ENCODE results near the gene PTPRK. TPM values are rescaled to one million over a fixed set of nuclear protein-coding genes. Genes with fewer than 3 reads are reported as not detected.

PTPRK gene
- total and polyA plus RNA-seq, 2 donors (not counting 1 experiment from before 2014, with no cell fraction given), result 16.2 to 18.7 TPM

GRCh38 chr6:128005009-128005408 is 515.4 kb downstream of the PTPRK start:
- no peak overlapping the region for H3K4me3 Mint-ChIP-seq
- no peaks in the 10 kb centered on the region for H3K4me1 Mint-ChIP-seq
- no peak overlapping the region for H3K27ac Mint-ChIP-seq
- Histone ChIP-seq H3K27ac (ENCODE audit: low read length in 2 of 2) (no peak overlapping the region), H3K79me2 (ENCODE audit: control insufficient read depth, insufficient read depth, low read length) (no peaks in the 10 kb centered on the region), H3K9ac (ENCODE audit: low read length) (no peak overlapping the region), H3K36me3 (replicated peaks in 1 of 2; ENCODE audit: control extremely low read depth in 1 of 2, control insufficient read depth in 1 of 2, extremely low read depth in 1 of 2, insufficient read depth in 2 of 2, low read length in 1 of 2) (peaks cover 0 to 3% of the 10 kb centered on the region in 2 experiments), H3K4me1 (ENCODE audit: control insufficient read depth in 2 of 2, insufficient read depth in 2 of 2, low read length in 2 of 2) (no peaks in the 10 kb centered on the region), H2AFZ (ENCODE audit: insufficient read depth, low read depth, low read length, poor library complexity, severe bottlenecking) (no peak overlapping the region), H3K27me3 (replicated peaks in 1 of 4; ENCODE audit: control extremely low read depth in 1 of 4, control insufficient read depth in 3 of 4, insufficient read depth in 4 of 4, low read length in 3 of 4) (no peaks in the 10 kb centered on the region), H3K9me3 (ENCODE audit: control extremely low read depth in 1 of 3, control insufficient read depth in 2 of 3, insufficient read depth in 1 of 3, low read length in 2 of 3) (no peaks in the 10 kb centered on the region), H3K4me2 (replicated peaks; ENCODE audit: low read depth, low read length, poor library complexity, severe bottlenecking) (no peak overlapping the region), H4K20me1 (ENCODE audit: control insufficient read depth, insufficient read depth, low read length, poor library complexity, severe bottlenecking) (no peaks in the 10 kb centered on the region), H3K4me3 (ENCODE audit: control extremely low read depth in 1 of 5, extremely low read depth in 1 of 5, insufficient read depth in 1 of 5, low read depth in 2 of 5, low read length in 4 of 5) (no peak overlapping the region)
- CTCF ChIA-PET, result no interaction called here
- TF ChIP-seq EZH2 (IDR thresholded peaks at IDR 0.05; ENCODE audit: borderline replicate concordance, insufficient read depth, low read depth, low read length, poor library complexity, severe bottlenecking), result no peak
- no peak for TF ChIP-seq CTCF (IDR thresholded peaks at IDR 0.05)
- WGBS (ENCODE audit: insufficient coverage), result 81% methylated on average over 3 of the region's 5 CpGs
- H3K9me3 Mint-ChIP-seq (ENCODE audit: insufficient read depth), result no peaks in the 10 kb centered on the region
- DNase-seq (no peak), ATAC-seq (ENCODE audit: low read depth) (no peak)
- H3K27me3 Mint-ChIP-seq, result no peaks in the 10 kb centered on the region
- POLR2A ChIA-PET, result no interaction called here
- intact Hi-C loops (cut with micrococcal nuclease), result no loop called here

GRCh38 chr6:128000363-128000762 is 520.0 kb downstream of the PTPRK start:
- no peak overlapping the region for H3K9ac ChIP-seq (ENCODE audit: low read length)
- Mint-ChIP-seq H3K4me1 (no peaks in the 10 kb centered on the region), H3K27ac (no peak overlapping the region), H3K4me3 (no peak overlapping the region), H3K9me3 (ENCODE audit: insufficient read depth) (no peaks in the 10 kb centered on the region), H3K27me3 (no peaks in the 10 kb centered on the region)
- H3K4me1 ChIP-seq (ENCODE audit: control insufficient read depth in 2 of 2, insufficient read depth in 2 of 2, low read length in 2 of 2), result no peaks in the 10 kb centered on the region
- H3K4me2 ChIP-seq (replicated peaks; ENCODE audit: low read depth, low read length, poor library complexity, severe bottlenecking), result no peak overlapping the region
- intact Hi-C loops (cut with micrococcal nuclease), result no loop called here
- H3K27me3 ChIP-seq (replicated peaks in 1 of 4; ENCODE audit: control extremely low read depth in 1 of 4, control insufficient read depth in 3 of 4, insufficient read depth in 4 of 4, low read length in 3 of 4), result no peaks in the 10 kb centered on the region
- WGBS (ENCODE audit: insufficient coverage), result no CpG with 5 or more reads among the region's 2 CpGs
- no peaks in the 10 kb centered on the region for H3K9me3 ChIP-seq (ENCODE audit: control extremely low read depth in 1 of 3, control insufficient read depth in 2 of 3, insufficient read depth in 1 of 3, low read length in 2 of 3)
- ChIA-PET POLR2A (no interaction called here), CTCF (no interaction called here)
- DNase-seq (no peak), ATAC-seq (ENCODE audit: low read depth) (no peak)
- peaks cover 0 to 5% of the 10 kb centered on the region in 2 experiments for H3K36me3 ChIP-seq (replicated peaks in 1 of 2; ENCODE audit: control extremely low read depth in 1 of 2, control insufficient read depth in 1 of 2, extremely low read depth in 1 of 2, insufficient read depth in 2 of 2, low read length in 1 of 2)
- H3K4me3 ChIP-seq (ENCODE audit: control extremely low read depth in 1 of 5, extremely low read depth in 1 of 5, insufficient read depth in 1 of 5, low read depth in 2 of 5, low read length in 4 of 5), result no peak overlapping the region
- no peaks in the 10 kb centered on the region for H4K20me1 ChIP-seq (ENCODE audit: control insufficient read depth, insufficient read depth, low read length, poor library complexity, severe bottlenecking)
- no peak overlapping the region for H3K27ac ChIP-seq (ENCODE audit: low read length in 2 of 2)
- H2AFZ ChIP-seq (ENCODE audit: insufficient read depth, low read depth, low read length, poor library complexity, severe bottlenecking), result no peak overlapping the region
- TF ChIP-seq CTCF (IDR thresholded peaks at IDR 0.05), result no peak
- TF ChIP-seq EZH2 (IDR thresholded peaks at IDR 0.05; ENCODE audit: borderline replicate concordance, insufficient read depth, low read depth, low read length, poor library complexity, severe bottlenecking), result no peak
- no peaks in the 10 kb centered on the region for H3K79me2 ChIP-seq (ENCODE audit: control insufficient read depth, insufficient read depth, low read length)
